Measurements from ENCODE around the gene FBXL16. TPM values are rescaled to one million over a fixed set of nuclear protein-coding genes. Genes with fewer than 3 reads are reported as not detected.

FBXL16 gene
- total RNA-seq, 1 experiment from 2014 or later, result 1.3 TPM

DNA sequence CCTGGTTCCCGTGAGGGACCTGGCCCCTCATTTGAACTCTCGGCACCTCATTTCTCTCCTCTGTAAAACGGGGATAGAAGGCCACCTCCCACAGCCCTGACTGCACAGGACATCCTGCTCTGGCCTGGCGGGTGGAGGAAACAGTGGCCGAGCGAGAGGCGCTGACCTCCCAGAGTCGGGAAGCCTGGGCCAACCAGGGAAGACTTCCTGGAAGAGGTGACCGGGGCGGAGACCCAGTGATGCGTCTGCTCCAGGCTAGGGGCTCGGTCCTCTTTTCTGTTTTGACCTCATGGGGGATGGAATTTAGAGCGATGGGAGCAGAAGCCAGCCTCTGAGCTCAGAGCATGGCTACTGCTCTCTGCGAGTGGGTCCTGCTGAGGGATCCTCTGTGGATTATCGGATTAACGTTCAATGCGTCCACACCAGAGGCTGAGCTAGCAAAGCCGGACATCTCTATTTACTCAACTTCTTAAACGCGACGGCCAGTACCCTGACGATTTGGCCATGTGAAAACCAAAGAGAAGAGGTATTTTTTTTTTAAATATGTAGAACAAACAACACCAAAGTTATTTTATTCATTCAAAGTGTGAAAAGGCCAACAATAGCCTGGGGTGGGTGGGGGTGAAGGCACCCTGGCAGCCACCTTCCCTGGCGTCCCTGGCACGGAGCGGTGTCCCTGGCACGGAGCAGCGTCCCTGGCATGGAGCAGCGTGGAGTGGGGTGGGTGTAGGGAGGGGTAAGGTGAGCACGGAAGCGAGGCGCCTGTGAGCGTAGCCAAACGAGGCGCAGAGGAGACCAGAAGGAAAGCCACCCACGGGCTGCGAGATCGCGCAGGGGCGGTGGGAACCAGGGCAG is 45.8 kb upstream of the FBXL16 start:
- Mint-ChIP-seq H3K4me1 (ENCODE audit: low read depth, unreplicated experiment) (peaks cover 12% of the 10 kb centered on the region), H3K27me3 (ENCODE audit: unreplicated experiment) (peaks cover 74% of the 10 kb centered on the region), H3K36me3 (ENCODE audit: insufficient read depth, unreplicated experiment) (peaks cover 12% of the 10 kb centered on the region), H3K4me3 (ENCODE audit: low read depth, unreplicated experiment) (no peak overlapping the region), H3K27ac (ENCODE audit: unreplicated experiment) (no peak overlapping the region), H3K9me3 (ENCODE audit: low read depth, unreplicated experiment) (no peaks in the 10 kb centered on the region)
- CTCF ChIA-PET, result interaction anchor here (0.8 to 1.3 kb wide), 4 partner anchors 10 to 33 kb away, joined by 3 to 4 read pairs (median 4); partner anchors contain the start of gene CIAO3
- DNase-seq, result no peak
- BruUV-seq (replicated peaks), result no TSS peak
- intact Hi-C loops (cut with micrococcal nuclease; ENCODE audit: unreplicated experiment), result no loop called here
- TF ChIP-seq, protein P1, sequence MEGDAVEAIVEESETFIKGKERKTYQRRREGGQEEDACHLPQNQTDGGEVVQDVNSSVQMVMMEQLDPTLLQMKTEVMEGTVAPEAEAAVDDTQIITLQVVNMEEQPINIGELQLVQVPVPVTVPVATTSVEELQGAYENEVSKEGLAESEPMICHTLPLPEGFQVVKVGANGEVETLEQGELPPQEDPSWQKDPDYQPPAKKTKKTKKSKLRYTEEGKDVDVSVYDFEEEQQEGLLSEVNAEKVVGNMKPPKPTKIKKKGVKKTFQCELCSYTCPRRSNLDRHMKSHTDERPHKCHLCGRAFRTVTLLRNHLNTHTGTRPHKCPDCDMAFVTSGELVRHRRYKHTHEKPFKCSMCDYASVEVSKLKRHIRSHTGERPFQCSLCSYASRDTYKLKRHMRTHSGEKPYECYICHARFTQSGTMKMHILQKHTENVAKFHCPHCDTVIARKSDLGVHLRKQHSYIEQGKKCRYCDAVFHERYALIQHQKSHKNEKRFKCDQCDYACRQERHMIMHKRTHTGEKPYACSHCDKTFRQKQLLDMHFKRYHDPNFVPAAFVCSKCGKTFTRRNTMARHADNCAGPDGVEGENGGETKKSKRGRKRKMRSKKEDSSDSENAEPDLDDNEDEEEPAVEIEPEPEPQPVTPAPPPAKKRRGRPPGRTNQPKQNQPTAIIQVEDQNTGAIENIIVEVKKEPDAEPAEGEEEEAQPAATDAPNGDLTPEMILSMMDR (IDR thresholded peaks at IDR 0.05; ENCODE audit: unreplicated experiment), result no peak

DNA sequence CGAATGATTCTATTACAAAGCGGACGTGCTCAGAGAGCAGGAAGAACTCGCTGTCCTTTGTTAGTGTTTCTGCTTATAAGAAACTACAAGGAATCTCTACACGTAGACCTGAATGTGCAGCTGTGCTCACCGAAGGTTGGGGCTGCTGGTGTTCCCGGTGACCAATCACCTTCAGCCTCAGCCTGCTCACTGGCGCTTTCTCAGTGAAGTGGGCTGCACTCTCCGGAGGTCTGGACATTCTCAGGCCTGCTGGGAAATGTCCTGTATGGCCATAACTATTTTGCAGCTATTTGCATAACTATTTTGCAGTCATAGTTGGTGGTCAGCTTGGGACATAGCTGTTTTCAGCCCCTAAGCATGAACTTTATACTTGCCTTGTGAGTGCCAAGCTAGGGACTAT is 44.9 kb upstream of the FBXL16 start:
- no peak overlapping the region for H3K27ac Mint-ChIP-seq (ENCODE audit: unreplicated experiment)
- CTCF ChIA-PET, result interaction anchor here (1.3 kb wide), 2 partner anchors 11 to 34 kb away, joined by 3 to 4 read pairs; no protein-coding TSS in a partner anchor
- H3K27me3 Mint-ChIP-seq (ENCODE audit: unreplicated experiment), result peaks cover 65% of the 10 kb centered on the region
- H3K4me3 Mint-ChIP-seq (ENCODE audit: low read depth, unreplicated experiment), result no peak overlapping the region
- BruUV-seq (replicated peaks), result no TSS peak
- DNase-seq, result no peak
- intact Hi-C loops (cut with micrococcal nuclease; ENCODE audit: unreplicated experiment), result no loop called here
- H3K36me3 Mint-ChIP-seq (ENCODE audit: insufficient read depth, unreplicated experiment), result peaks cover 12% of the 10 kb centered on the region
- H3K4me1 Mint-ChIP-seq (ENCODE audit: low read depth, unreplicated experiment), result peaks cover 12% of the 10 kb centered on the region
- TF ChIP-seq, protein P1 (IDR thresholded peaks at IDR 0.05; ENCODE audit: unreplicated experiment), result no peak
- H3K9me3 Mint-ChIP-seq (ENCODE audit: low read depth, unreplicated experiment), result no peaks in the 10 kb centered on the region

DNA sequence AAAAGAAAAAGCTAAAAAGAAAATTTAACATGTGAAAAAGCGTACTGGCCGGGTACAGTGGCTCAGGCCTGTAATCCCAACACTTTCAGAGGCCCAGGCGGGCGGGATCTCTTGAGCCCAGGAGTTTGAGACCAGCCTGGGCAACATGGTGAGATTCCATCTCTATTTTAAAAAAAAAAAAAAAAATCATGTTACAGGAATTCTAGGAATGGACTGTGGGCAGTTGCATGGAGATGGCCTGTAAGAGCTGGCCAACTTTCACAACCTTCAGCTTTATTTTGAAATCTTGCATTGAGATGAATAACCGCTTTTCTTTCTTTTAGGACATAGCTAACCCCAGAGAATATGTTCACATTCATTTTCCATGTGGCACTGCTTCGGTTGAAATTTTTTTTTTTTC is 43.4 kb upstream of the FBXL16 start:
- TF ChIP-seq, protein P1 (IDR thresholded peaks at IDR 0.05; ENCODE audit: unreplicated experiment), result no peak

DNA sequence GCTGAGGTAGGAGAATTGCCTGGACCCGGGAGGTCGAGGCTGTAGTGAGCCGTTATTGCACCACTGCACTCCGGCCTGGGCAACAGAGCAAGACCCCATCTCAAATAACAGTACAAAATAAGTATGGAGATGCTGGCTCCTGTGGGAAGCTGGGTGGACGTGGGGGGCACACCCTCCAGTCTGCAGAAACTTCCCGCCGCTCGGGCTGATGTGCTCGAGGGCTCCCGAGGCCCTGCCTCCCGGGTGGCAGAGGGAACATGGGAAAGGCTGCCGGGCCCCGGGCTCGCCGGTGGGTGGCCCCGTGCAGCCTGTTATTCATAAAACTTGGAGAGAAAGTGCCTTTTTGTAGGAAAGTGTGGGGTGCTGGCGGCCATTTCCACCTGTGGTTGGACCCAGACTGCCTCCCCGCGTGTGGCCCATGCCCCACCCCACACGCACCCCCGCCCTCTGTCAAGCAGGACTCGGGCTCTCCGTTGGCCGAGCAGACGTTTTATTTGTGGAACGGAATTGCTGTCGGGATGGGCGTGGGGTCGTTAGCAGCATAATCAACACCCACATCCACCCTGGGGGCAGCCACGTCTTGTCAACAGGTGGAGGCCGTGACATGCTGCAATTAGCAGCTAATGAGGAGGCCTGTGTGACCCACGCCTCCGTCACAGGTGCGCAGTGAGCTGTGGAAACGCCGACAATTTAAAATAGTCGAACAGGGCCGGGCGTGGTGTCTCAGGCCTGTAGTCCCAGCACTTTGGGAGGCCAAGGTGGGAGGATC is 42.6 kb upstream of the FBXL16 start:
- Mint-ChIP-seq H3K9me3 (ENCODE audit: low read depth, unreplicated experiment) (no peaks in the 10 kb centered on the region), H3K4me1 (ENCODE audit: low read depth, unreplicated experiment) (peaks cover 12% of the 10 kb centered on the region), H3K4me3 (ENCODE audit: low read depth, unreplicated experiment) (no peak overlapping the region), H3K27ac (ENCODE audit: unreplicated experiment) (no peak overlapping the region), H3K27me3 (ENCODE audit: unreplicated experiment) (peaks cover 45% of the 10 kb centered on the region), H3K36me3 (ENCODE audit: insufficient read depth, unreplicated experiment) (peaks cover 12% of the 10 kb centered on the region)
- BruUV-seq (replicated peaks), result no TSS peak
- CTCF ChIA-PET, result interaction anchor here (0.6 to 0.9 kb wide), 2 partner anchors 13 to 297 kb away, joined by 3 to 5 read pairs; partner anchors contain the start of gene MSLN
- intact Hi-C loops (cut with micrococcal nuclease; ENCODE audit: unreplicated experiment), result no loop called here
- DNase-seq, result no peak
- TF ChIP-seq, protein P1 (IDR thresholded peaks at IDR 0.05; ENCODE audit: unreplicated experiment), result no peak

More for the DNA sequence above, 43.4 kb upstream of the FBXL16 start:
- CTCF ChIA-PET, result interaction anchor here (0.6 to 0.9 kb wide), 3 partner anchors 12 to 156 kb away, joined by 3 read pairs; partner anchors contain the start of gene MSLN
- Mint-ChIP-seq H3K4me1 (ENCODE audit: low read depth, unreplicated experiment) (peaks cover 12% of the 10 kb centered on the region), H3K36me3 (ENCODE audit: insufficient read depth, unreplicated experiment) (peaks cover 12% of the 10 kb centered on the region), H3K4me3 (ENCODE audit: low read depth, unreplicated experiment) (no peak overlapping the region), H3K27ac (ENCODE audit: unreplicated experiment) (no peak overlapping the region), H3K27me3 (ENCODE audit: unreplicated experiment) (peaks cover 50% of the 10 kb centered on the region), H3K9me3 (ENCODE audit: low read depth, unreplicated experiment) (no peaks in the 10 kb centered on the region)
- no TSS peak for BruUV-seq (replicated peaks)
- intact Hi-C loops (cut with micrococcal nuclease; ENCODE audit: unreplicated experiment), result no loop called here
- DNase-seq, result no peak

Data from Calu3 (cell line).